HepG2 (cell line): ENCODE results near the gene STIMATE. TPM values are rescaled to one million over a fixed set of nuclear protein-coding genes. Genes with fewer than 3 reads are reported as not detected.

Experiments
- AGO1 ChIP-seq: fragments of 200-400 bp; formaldehyde crosslinking; IDR thresholded peaks from 2 replicates; pipeline ENCODE4 v1.6.1; 2017; ENCODE audit warnings: mild to moderate bottlenecking, low read depth, low read length, moderate library complexity; ENCODE audit not compliant: poor library complexity, severe bottlenecking
- EP300 ChIP-seq, 3 experiments: sonication (generic) in 1 of 3; formaldehyde crosslinking in 1 of 3; IDR thresholded peaks; 2 replicates each; pipeline versions ENCODE4 v1.5.1 to v1.6.1; 2011 to 2020; ENCODE audit warnings: low read depth in 2 of 3, low read length in 2 of 3, borderline replicate concordance in 1 of 3, improper control_type of control experiment in 1 of 3, mild to moderate bottlenecking in 1 of 3, missing genetic modification reagents in 1 of 3, moderate library complexity in 1 of 3
- FOXO4 ChIP-seq: sonication (generic); formaldehyde crosslinking; conservative IDR thresholded peaks from 2 replicates; pipeline ENCODE4 v1.8.1; 2023; ENCODE audit warnings: missing genetic modification reagents
- HES4 ChIP-seq: sonication (generic); formaldehyde crosslinking; IDR thresholded peaks from 2 replicates; pipeline ENCODE4 v1.9.0; 2021; ENCODE audit warnings: mild to moderate bottlenecking, missing genetic modification reagents, borderline replicate concordance
- HNRNPH1 ChIP-seq: fragments of 200-400 bp; formaldehyde crosslinking; optimal IDR thresholded peaks from 2 replicates; pipeline ENCODE3; 2017; ENCODE audit warnings: mild to moderate bottlenecking, low read depth, low read length
- HOXA7 ChIP-seq: sonication (generic); formaldehyde crosslinking; IDR thresholded peaks from 2 replicates; pipeline ENCODE4 v1.8.1; 2022; ENCODE audit warnings: mild to moderate bottlenecking, missing genetic modification reagents, moderate library complexity
- MAF1 ChIP-seq: sonication (generic); formaldehyde crosslinking; IDR thresholded peaks from 2 replicates; pipeline ENCODE4 v1.5.0; 2020; ENCODE audit warnings: missing genetic modification reagents, borderline replicate concordance
- PLRG1 ChIP-seq: fragments of 450-650 bp; conservative IDR thresholded peaks from 2 replicates; pipeline ENCODE4 v1.6.1; 2016
- TCF7 ChIP-seq: sonication (generic); IDR thresholded peaks from 2 replicates; pipeline ENCODE4 v1.6.1; 2016; ENCODE audit warnings: antibody characterized with exemption, low read depth
- THAP11 ChIP-seq: IDR thresholded peaks from 2 replicates; pipeline ENCODE4 v1.6.1; 2016; ENCODE audit warnings: missing biosample characterization, missing genetic modification reagents
- YEATS4 ChIP-seq: sonication (generic); formaldehyde crosslinking; IDR thresholded peaks from 2 replicates; pipeline ENCODE4 v1.4.0; 2020; ENCODE audit warnings: missing genetic modification reagents, borderline replicate concordance
- ZNF207 ChIP-seq: fragments of 450-650 bp; IDR thresholded peaks from 2 replicates; pipeline ENCODE4 v1.6.1; 2016; ENCODE audit warnings: antibody characterized with exemption, borderline replicate concordance
- ZNF230 ChIP-seq: sonication (generic); formaldehyde crosslinking; IDR thresholded peaks from 2 replicates; pipeline ENCODE4 v1.4.0; 2020; ENCODE audit warnings: mild to moderate bottlenecking, missing genetic modification reagents
- ZNF547 ChIP-seq: sonication (generic); formaldehyde crosslinking; IDR thresholded peaks from 2 replicates; pipeline ENCODE4 v1.5.1; 2020; ENCODE audit warnings: mild to moderate bottlenecking, missing genetic modification reagents
- ZNF557 ChIP-seq: sonication (generic); formaldehyde crosslinking; IDR thresholded peaks from 2 replicates; pipeline ENCODE4 v1.4.0; 2020; ENCODE audit warnings: missing genetic modification reagents
- ZNF619 ChIP-seq: sonication (generic); formaldehyde crosslinking; IDR thresholded peaks from 2 replicates; pipeline ENCODE4 v1.4.0; 2020; ENCODE audit warnings: mild to moderate bottlenecking, missing genetic modification reagents
- ZNF737 ChIP-seq: sonication (generic); formaldehyde crosslinking; IDR thresholded peaks from 2 replicates; pipeline ENCODE4 v1.5.0; 2020; ENCODE audit warnings: missing genetic modification reagents, mild to moderate bottlenecking, borderline replicate concordance
- ZNF761 ChIP-seq: sonication (generic); formaldehyde crosslinking; conservative IDR thresholded peaks from 2 replicates; pipeline ENCODE4 v1.4.0; 2020; ENCODE audit warnings: mild to moderate bottlenecking, missing genetic modification reagents
- ZNF850 ChIP-seq: sonication (generic); formaldehyde crosslinking; conservative IDR thresholded peaks from 2 replicates; pipeline ENCODE4 v1.9.0; 2021; ENCODE audit warnings: mild to moderate bottlenecking, missing genetic modification reagents
- ZSCAN22 ChIP-seq: sonication (generic); formaldehyde crosslinking; IDR thresholded peaks from 2 replicates; pipeline ENCODE4 v1.4.0; 2020; ENCODE audit warnings: mild to moderate bottlenecking, missing genetic modification reagents
- ZSCAN31 ChIP-seq: sonication (generic); formaldehyde crosslinking; IDR thresholded peaks from 2 replicates; pipeline ENCODE4 v1.5.0; 2020; ENCODE audit warnings: low read depth, mild to moderate bottlenecking, missing genetic modification reagents
- ZZZ3 ChIP-seq: sonication (generic); formaldehyde crosslinking; IDR thresholded peaks from 2 replicates; pipeline ENCODE4 v1.4.0; 2020; ENCODE audit warnings: missing genetic modification reagents, mild to moderate bottlenecking, borderline replicate concordance
- polyA plus RNA-seq, 8 experiments: library from polyadenylated mRNA; depleted of rRNA in 3 of 8; stranded (reverse) in 7 of 8; unstranded in 1 of 8; fragments of >200 nt; fragmentation: Illumina TruSeq in 4 of 8; extraction: Trizol in 4 of 8; gene quantifications; 2 replicates each; pipeline versions ENCODE4 v1.2.1 to v1.2.3, GENCODE V29; 2011 to 2016; ENCODE audit warnings: low read depth in 4 of 8, missing spikeins in 1 of 8, mixed read lengths in 1 of 8; ENCODE audit not compliant: insufficient read depth in 1 of 8
- total RNA-seq, 5 experiments: library from RNA; depleted of rRNA; stranded (reverse); fragments of >200 nt; fragmentation: Illumina TruSeq; extraction: Trizol; gene quantifications; 2 replicates each; pipeline ENCODE4 v1.2.3, GENCODE V29; 2016; ENCODE audit warnings: low read depth in 1 of 5
- TF ChIP-seq, protein P1 (sequence below): sonication (generic); formaldehyde crosslinking; IDR thresholded peaks from 2 replicates; pipeline ENCODE4 v1.4.0; 2020; ENCODE audit warnings: missing genetic modification reagents
- TF ChIP-seq, protein P2 (sequence below): IDR thresholded peaks from 2 replicates; pipeline ENCODE4 v1.6.1; 2016; ENCODE audit warnings: control low read depth
- TF ChIP-seq, protein P3 (sequence below): IDR thresholded peaks from 2 replicates; pipeline ENCODE4 v1.6.1; 2016; ENCODE audit warnings: low read depth, control low read depth

Gene STIMATE
- total and polyA plus RNA-seq, 2 of the 13 experiments (the other 11 are each of a cell fraction or from before 2014, with no cell fraction given): 5.7 to 11.7 TPM

DNA sequence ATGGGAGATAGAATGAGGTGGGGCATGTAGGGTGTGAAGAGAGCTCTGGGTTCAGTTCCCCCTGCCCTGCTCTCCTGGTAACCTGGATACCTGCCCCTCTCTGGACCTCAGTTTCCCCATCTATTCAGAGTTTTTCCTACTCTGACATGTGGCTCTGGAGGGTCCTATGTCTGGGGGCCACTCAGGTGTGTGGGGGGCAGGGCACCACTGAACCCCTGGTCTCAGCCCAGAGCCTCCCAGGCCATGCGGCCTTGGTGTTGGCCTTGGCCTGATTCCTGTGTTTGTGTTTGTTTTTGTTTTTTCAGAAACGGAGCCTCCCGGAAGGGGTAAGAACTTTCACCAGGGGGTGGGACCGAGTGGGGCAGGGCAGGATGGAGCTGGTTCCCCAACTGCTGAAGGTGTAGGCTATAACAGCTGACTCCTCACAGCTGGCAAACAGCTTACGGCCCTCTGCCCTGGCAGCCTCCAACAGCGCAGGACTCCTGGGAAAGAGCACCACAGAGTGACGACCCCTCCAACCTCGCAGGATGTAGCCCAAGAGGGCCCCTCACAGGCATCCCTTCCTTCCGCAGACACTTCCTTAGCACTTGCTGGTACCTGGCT lies 101.9 kb downstream of the STIMATE start (continued):
- TF ChIP-seq, protein P1, sequence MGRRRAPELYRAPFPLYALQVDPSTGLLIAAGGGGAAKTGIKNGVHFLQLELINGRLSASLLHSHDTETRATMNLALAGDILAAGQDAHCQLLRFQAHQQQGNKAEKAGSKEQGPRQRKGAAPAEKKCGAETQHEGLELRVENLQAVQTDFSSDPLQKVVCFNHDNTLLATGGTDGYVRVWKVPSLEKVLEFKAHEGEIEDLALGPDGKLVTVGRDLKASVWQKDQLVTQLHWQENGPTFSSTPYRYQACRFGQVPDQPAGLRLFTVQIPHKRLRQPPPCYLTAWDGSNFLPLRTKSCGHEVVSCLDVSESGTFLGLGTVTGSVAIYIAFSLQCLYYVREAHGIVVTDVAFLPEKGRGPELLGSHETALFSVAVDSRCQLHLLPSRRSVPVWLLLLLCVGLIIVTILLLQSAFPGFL (CRISPR knock-in tag): no peak
- TF ChIP-seq ZNF557 (CRISPR knock-in tag) (no peak), HES4 (CRISPR knock-in tag) (no peak), ZNF547 (CRISPR knock-in tag) (0 out of 2 replicates have a peak, but pooled peaks have one; percentile 61), PLRG1 (no peak), ZZZ3 (CRISPR knock-in tag) (no peak; the same call in 1 of the 2 replicates), YEATS4 (CRISPR knock-in tag) (peak; percentile 44; the same call in 1 of the 2 replicates), ZSCAN22 (CRISPR knock-in tag) (no peak), EP300 (IDR thresholded peaks at IDR 0.05; ENCODE audit: low read depth in 2 of 2, low read length in 2 of 2) (peak in 1 of 2 experiments; percentile 88; a peak in 2 of 4 replicates), EP300 (CRISPR knock-in tag; IDR thresholded peaks at IDR 0.05; ENCODE audit: borderline replicate concordance) (peak; percentile 68; the same call in 1 of the 2 replicates), ZNF761 (CRISPR knock-in tag) (peak; percentile 28; the same call in 1 of the 2 replicates), HOXA7 (CRISPR knock-in tag) (no peak), THAP11 (CRISPR knock-in tag) (0 out of 2 replicates have a peak, but pooled peaks have one; percentile 48), FOXO4 (no peak), ZNF230 (CRISPR knock-in tag) (peak; percentile 94; the same call in 1 of the 2 replicates), ZNF619 (CRISPR knock-in tag) (no peak), ZNF850 (CRISPR knock-in tag) (no peak), ZNF207 (no peak), ZNF737 (CRISPR knock-in tag) (no peak), AGO1 (no peak), ZSCAN31 (CRISPR knock-in tag) (no peak), TCF7 (no peak; the same call in 1 of the 2 replicates), MAF1 (CRISPR knock-in tag) (no peak), HNRNPH1 (no peak)
- TF ChIP-seq, protein P2, sequence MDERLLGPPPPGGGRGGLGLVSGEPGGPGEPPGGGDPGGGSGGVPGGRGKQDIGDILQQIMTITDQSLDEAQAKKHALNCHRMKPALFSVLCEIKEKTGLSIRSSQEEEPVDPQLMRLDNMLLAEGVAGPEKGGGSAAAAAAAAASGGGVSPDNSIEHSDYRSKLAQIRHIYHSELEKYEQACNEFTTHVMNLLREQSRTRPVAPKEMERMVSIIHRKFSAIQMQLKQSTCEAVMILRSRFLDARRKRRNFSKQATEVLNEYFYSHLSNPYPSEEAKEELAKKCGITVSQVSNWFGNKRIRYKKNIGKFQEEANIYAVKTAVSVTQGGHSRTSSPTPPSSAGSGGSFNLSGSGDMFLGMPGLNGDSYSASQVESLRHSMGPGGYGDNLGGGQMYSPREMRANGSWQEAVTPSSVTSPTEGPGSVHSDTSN (CRISPR knock-in tag): no peak
- TF ChIP-seq, protein P3, sequence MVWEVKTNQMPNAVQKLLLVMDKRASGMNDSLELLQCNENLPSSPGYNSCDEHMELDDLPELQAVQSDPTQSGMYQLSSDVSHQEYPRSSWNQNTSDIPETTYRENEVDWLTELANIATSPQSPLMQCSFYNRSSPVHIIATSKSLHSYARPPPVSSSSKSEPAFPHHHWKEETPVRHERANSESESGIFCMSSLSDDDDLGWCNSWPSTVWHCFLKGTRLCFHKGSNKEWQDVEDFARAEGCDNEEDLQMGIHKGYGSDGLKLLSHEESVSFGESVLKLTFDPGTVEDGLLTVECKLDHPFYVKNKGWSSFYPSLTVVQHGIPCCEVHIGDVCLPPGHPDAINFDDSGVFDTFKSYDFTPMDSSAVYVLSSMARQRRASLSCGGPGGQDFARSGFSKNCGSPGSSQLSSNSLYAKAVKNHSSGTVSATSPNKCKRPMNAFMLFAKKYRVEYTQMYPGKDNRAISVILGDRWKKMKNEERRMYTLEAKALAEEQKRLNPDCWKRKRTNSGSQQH: peak; percentile 77
